HepG2 (cell line): ENCODE results near the gene KIF1C. TPM values are rescaled to one million over a fixed set of nuclear protein-coding genes. Genes with fewer than 3 reads are reported as not detected.

Source experiments
- ARID2 ChIP-seq: sonication (generic); formaldehyde crosslinking; IDR thresholded peaks from 2 replicates; pipeline ENCODE4 v1.8.1; 2022; ENCODE audit warnings: mild to moderate bottlenecking, missing genetic modification reagents, borderline replicate concordance
- FOXJ3 ChIP-seq: sonication (generic); formaldehyde crosslinking; IDR thresholded peaks from 2 replicates; pipeline ENCODE4 v1.4.0; 2020; ENCODE audit warnings: missing genetic modification reagents, mild to moderate bottlenecking, borderline replicate concordance
- GATAD2A ChIP-seq: IDR thresholded peaks from 2 replicates; pipeline ENCODE4 v1.6.1; 2016
- HHEX ChIP-seq: IDR thresholded peaks from 2 replicates; pipeline ENCODE4 v1.6.1; 2016; ENCODE audit warnings: control low read depth
- HNRNPL ChIP-seq: fragments of 200-400 bp; formaldehyde crosslinking; IDR thresholded peaks from 2 replicates; pipeline ENCODE4 v1.6.1; 2017; ENCODE audit warnings: mild to moderate bottlenecking, low read depth, low read length
- KDM5B ChIP-seq: sonication (generic); formaldehyde crosslinking; IDR thresholded peaks from 2 replicates; pipeline ENCODE4 v1.4.0; 2020; ENCODE audit warnings: missing genetic modification reagents, mild to moderate bottlenecking, borderline replicate concordance
- LCORL ChIP-seq, 2 experiments: fragments of 450-650 bp in 1 of 2; sonication (generic) in 1 of 2; formaldehyde crosslinking in 1 of 2; IDR thresholded peaks; 2 replicates each; pipeline versions ENCODE4 v1.5.0 to v1.6.1; 2017 to 2020; ENCODE audit warnings: antibody characterized with exemption in 1 of 2, missing genetic modification reagents in 1 of 2
- MXD1 ChIP-seq: sonication (generic); formaldehyde crosslinking; IDR thresholded peaks from 2 replicates; pipeline ENCODE4 v1.4.0; 2020; ENCODE audit warnings: mild to moderate bottlenecking, missing genetic modification reagents
- PAXIP1 ChIP-seq: sonication (generic); formaldehyde crosslinking; conservative IDR thresholded peaks from 2 replicates; pipeline ENCODE4 v1.4.0; 2020; ENCODE audit warnings: mild to moderate bottlenecking, missing genetic modification reagents, moderate library complexity
- RXRA ChIP-seq: sonication (generic); formaldehyde crosslinking; IDR thresholded peaks from 2 replicates; pipeline ENCODE4 v1.5.1; 2020; ENCODE audit warnings: missing genetic modification reagents
- TFAP4 ChIP-seq: sonication (generic); IDR thresholded peaks from 2 replicates; pipeline ENCODE4 v1.6.1; 2016; ENCODE audit warnings: low read depth, borderline replicate concordance
- ZBTB44 ChIP-seq: sonication (generic); formaldehyde crosslinking; IDR thresholded peaks from 2 replicates; pipeline ENCODE4 v1.4.0; 2020; ENCODE audit warnings: missing genetic modification reagents
- ZKSCAN8 ChIP-seq: IDR thresholded peaks from 2 replicates; pipeline ENCODE4 v1.6.1; 2016; ENCODE audit warnings: borderline replicate concordance, missing genetic modification reagents, missing compliant biosample characterization
- ZNF292 ChIP-seq: sonication (generic); formaldehyde crosslinking; IDR thresholded peaks from 2 replicates; pipeline ENCODE4 v1.8.1; 2022; ENCODE audit warnings: mild to moderate bottlenecking, low read depth, missing genetic modification reagents, borderline replicate concordance
- ZNF331 ChIP-seq: sonication (generic); formaldehyde crosslinking; IDR thresholded peaks from 2 replicates; pipeline ENCODE4 v1.4.0; 2020; ENCODE audit warnings: missing genetic modification reagents
- ZNF557 ChIP-seq: sonication (generic); formaldehyde crosslinking; IDR thresholded peaks from 2 replicates; pipeline ENCODE4 v1.4.0; 2020; ENCODE audit warnings: missing genetic modification reagents
- ZNF562 ChIP-seq: sonication (generic); formaldehyde crosslinking; IDR thresholded peaks from 2 replicates; pipeline ENCODE4 v1.8.0; 2022; ENCODE audit warnings: missing genetic modification reagents, borderline replicate concordance
- ZNF691 ChIP-seq: sonication (generic); formaldehyde crosslinking; IDR thresholded peaks from 2 replicates; pipeline ENCODE4 v1.4.0; 2020; ENCODE audit warnings: missing genetic modification reagents, low read depth, mild to moderate bottlenecking, borderline replicate concordance
- ZNF747 ChIP-seq: sonication (generic); formaldehyde crosslinking; IDR thresholded peaks from 2 replicates; pipeline ENCODE4 v1.8.1; 2023; ENCODE audit warnings: missing genetic modification reagents, mild to moderate bottlenecking, borderline replicate concordance
- ZNF777 ChIP-seq: sonication (generic); formaldehyde crosslinking; IDR thresholded peaks from 2 replicates; pipeline ENCODE4 v1.4.0; 2020; ENCODE audit warnings: missing genetic modification reagents
- ZSCAN31 ChIP-seq: sonication (generic); formaldehyde crosslinking; IDR thresholded peaks from 2 replicates; pipeline ENCODE4 v1.5.0; 2020; ENCODE audit warnings: low read depth, mild to moderate bottlenecking, missing genetic modification reagents
- ZZZ3 ChIP-seq: sonication (generic); formaldehyde crosslinking; IDR thresholded peaks from 2 replicates; pipeline ENCODE4 v1.4.0; 2020; ENCODE audit warnings: missing genetic modification reagents, mild to moderate bottlenecking, borderline replicate concordance
- polyA plus RNA-seq, 8 experiments: library from polyadenylated mRNA; depleted of rRNA in 3 of 8; stranded (reverse) in 7 of 8; unstranded in 1 of 8; fragments of >200 nt; fragmentation: Illumina TruSeq in 4 of 8; extraction: Trizol in 4 of 8; gene quantifications; 2 replicates each; pipeline versions ENCODE4 v1.2.1 to v1.2.3, GENCODE V29; 2011 to 2016; ENCODE audit warnings: low read depth in 4 of 8, missing spikeins in 1 of 8, mixed read lengths in 1 of 8; ENCODE audit not compliant: insufficient read depth in 1 of 8
- total RNA-seq, 5 experiments: library from RNA; depleted of rRNA; stranded (reverse); fragments of >200 nt; fragmentation: Illumina TruSeq; extraction: Trizol; gene quantifications; 2 replicates each; pipeline ENCODE4 v1.2.3, GENCODE V29; 2016; ENCODE audit warnings: low read depth in 1 of 5

The KIF1C gene
- total and polyA plus RNA-seq, 2 of the 13 experiments (the other 11 are each of a cell fraction or from before 2014, with no cell fraction given): 70.0 to 104 TPM

GRCh38 chr17:4998732-4999429 lies 1.1 kb downstream of the KIF1C start (continued):
- TF ChIP-seq HNRNPL: peak; percentile 97
- TF ChIP-seq ZSCAN31 (CRISPR knock-in tag): no peak
- TF ChIP-seq ZNF557 (CRISPR knock-in tag): 0 out of 2 replicates have a peak, but pooled peaks have one; percentile 28
- no peak for TF ChIP-seq ZNF691 (CRISPR knock-in tag)
- TF ChIP-seq RXRA (CRISPR knock-in tag): peak; percentile 81
- no peak for TF ChIP-seq ZNF747 (CRISPR knock-in tag)
- no peak for TF ChIP-seq FOXJ3
- TF ChIP-seq ZBTB44 (CRISPR knock-in tag): no peak
- TF ChIP-seq KDM5B (CRISPR knock-in tag): no peak
- 0 out of 2 replicates have a peak, but pooled peaks have one; percentile 15 for TF ChIP-seq ZKSCAN8
- 0 out of 2 replicates have a peak, but pooled peaks have one; percentile 36 for TF ChIP-seq ZNF292
- TF ChIP-seq ZNF777 (CRISPR knock-in tag): 0 out of 2 replicates have a peak, but pooled peaks have one; percentile 31
- peak; percentile 82 for TF ChIP-seq ZNF331 (CRISPR knock-in tag)
- 0 out of 2 replicates have a peak, but pooled peaks have one; percentile 60 for TF ChIP-seq MXD1
- peak; percentile 77 for TF ChIP-seq GATAD2A (CRISPR knock-in tag)
- TF ChIP-seq PAXIP1 (CRISPR knock-in tag): peak; percentile 95
- TF ChIP-seq HHEX (CRISPR knock-in tag): no peak
- no peak for TF ChIP-seq ZNF562 (CRISPR knock-in tag)
- no peak for TF ChIP-seq ZZZ3
- 0 out of 2 replicates have a peak, but pooled peaks have one; percentile 23 for TF ChIP-seq ARID2 (CRISPR knock-in tag)
- TF ChIP-seq LCORL (IDR thresholded peaks at IDR 0.05): no peak
- peak; percentile 86; the same call in 1 of the 2 replicates for TF ChIP-seq LCORL (CRISPR knock-in tag; IDR thresholded peaks at IDR 0.05)
- TF ChIP-seq TFAP4: peak; percentile 95
